Activated CD8-positive, alpha-beta T cell treated with anti-CD3 and anti-CD28 coated beads for 36 hours (primary cell): ENCODE results near the gene PTPN6. TPM values are rescaled to one million over a fixed set of nuclear protein-coding genes. Genes with fewer than 3 reads are reported as not detected.

Experiments used
- ATAC-seq: fragments of 200-7000 bp; cut with Tn5 transposase; one replicate; pipeline ENCODE4 v1.10.0; 2021; ENCODE audit warnings: mild to moderate bottlenecking, moderate library complexity
- CTCF ChIA-PET: fragments of 350-600 bp; sonication (Branson Sonifier 250); formaldehyde crosslinking; loops from one replicate; lab custom pipeline; 2021; ENCODE audit warnings: antibody characterized with exemption; lab: Charles Lee
- POLR2A ChIA-PET: fragments of 350-600 bp; sonication (Branson Sonifier 250); formaldehyde crosslinking; loops from one replicate; lab custom pipeline; 2021; ENCODE audit warnings: antibody characterized with exemption; lab: Charles Lee
- DNase-seq: peaks from one replicate; pipeline ENCODE4 v3.0.0-alpha.2; 2020
- H3K27ac Mint-ChIP-seq: one replicate; pipeline ENCODE4 v1.8.0; 2021; ENCODE audit warnings: mild to moderate bottlenecking, mixed read lengths
- H3K27me3 Mint-ChIP-seq: one replicate; pipeline ENCODE4 v1.8.0; 2021; ENCODE audit warnings: mixed read lengths
- H3K36me3 Mint-ChIP-seq: one replicate; pipeline ENCODE4 v1.8.0; 2021; ENCODE audit warnings: low read depth, mixed read lengths
- H3K4me1 Mint-ChIP-seq: one replicate; pipeline ENCODE4 v1.8.0; 2021; ENCODE audit warnings: low read depth, mixed read lengths
- H3K4me3 Mint-ChIP-seq: one replicate; pipeline ENCODE4 v1.8.0; 2021; ENCODE audit warnings: mild to moderate bottlenecking, moderate library complexity, mixed read lengths
- H3K9me3 Mint-ChIP-seq: one replicate; pipeline ENCODE4 v1.8.0; 2021; ENCODE audit warnings: mixed read lengths
- intact Hi-C: fragments of 100-400 bp; cut with micrococcal nuclease; formaldehyde crosslinking; loops from one replicate; pipeline ENCODE4 v1.10.0; 2022
- total RNA-seq, 2 experiments: library from RNA; stranded (reverse); gene quantifications; one replicate each; pipeline ENCODE4 v1.2.3, GENCODE V29; 2021
- TF ChIP-seq, protein P1 (sequence below): fragments of 200-600 bp; IDR thresholded peaks from one replicate; pipeline ENCODE4 v1.8.0; 2022; ENCODE audit warnings: antibody characterized with exemption, mild to moderate bottlenecking

PTPN6 gene
- total RNA-seq, 2 experiments from 2014 or later: 485 to 489 TPM

DNA sequence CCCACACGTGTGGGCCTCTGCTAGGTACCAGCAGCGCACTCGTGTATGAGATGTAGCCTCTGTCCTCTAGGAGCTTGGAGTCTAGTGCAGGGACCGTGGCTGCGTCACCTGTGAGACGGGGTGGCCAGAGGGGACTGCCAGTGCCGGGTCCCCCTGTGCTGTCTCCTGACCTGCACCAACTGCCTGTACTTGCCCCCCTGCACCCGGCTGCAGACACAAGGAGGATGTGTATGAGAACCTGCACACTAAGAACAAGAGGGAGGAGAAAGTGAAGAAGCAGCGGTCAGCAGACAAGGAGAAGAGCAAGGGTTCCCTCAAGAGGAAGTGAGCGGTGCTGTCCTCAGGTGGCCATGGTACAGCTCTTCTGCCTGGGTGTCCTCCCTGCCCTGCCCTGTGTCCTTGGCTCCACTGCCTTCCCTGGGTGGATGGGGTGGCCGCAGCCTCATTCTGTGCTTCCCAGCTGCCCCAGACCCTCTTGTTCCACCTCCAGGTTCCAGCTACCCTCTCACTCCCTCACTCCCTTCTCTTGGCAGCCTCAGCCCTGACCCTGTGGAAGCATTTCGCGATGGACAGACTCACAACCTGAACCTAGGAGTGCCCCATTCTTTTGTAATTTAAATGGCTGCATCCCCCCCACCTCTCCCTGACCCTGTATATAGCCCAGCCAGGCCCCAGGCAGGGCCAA, 9.6 kb downstream of the PTPN6 start:
- peaks cover 72% of the 10 kb centered on the region for H3K36me3 Mint-ChIP-seq
- H3K27me3 Mint-ChIP-seq: no peaks in the 10 kb centered on the region

DNA sequence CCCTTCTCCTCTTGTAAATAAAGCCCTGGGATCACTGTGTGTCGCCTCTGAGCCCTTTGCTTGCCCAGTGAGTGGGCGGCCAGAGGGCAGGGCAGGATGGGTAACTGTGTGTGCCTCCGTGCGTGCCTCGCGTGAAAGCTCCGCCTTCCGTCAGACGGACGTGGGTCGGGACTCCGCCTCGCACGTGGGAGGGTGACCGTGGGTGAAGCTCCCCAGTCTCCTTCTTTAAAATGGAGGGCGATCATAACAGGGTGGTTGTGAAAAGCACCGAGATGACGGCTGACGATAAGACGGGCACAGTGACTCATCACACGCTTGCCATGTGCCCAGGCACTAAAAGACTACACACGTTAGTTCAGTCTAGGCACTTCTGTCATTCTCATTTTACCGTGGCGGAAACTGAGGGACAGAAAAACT, 10.1 kb downstream of the PTPN6 start:
- CTCF ChIA-PET: interaction anchor here (0.8 to 13.5 kb wide), 8 partner anchors 19 to 92 kb away, joined by 3 to 460 read pairs (median 4); partner anchors contain the start of genes C12orf57, PTPN6, RNU7-1 and SPSB2
- Mint-ChIP-seq H3K27me3 (no peaks in the 10 kb centered on the region), H3K4me1 (peaks cover 87% of the 10 kb centered on the region), H3K4me3 (peak overlapping the region; percentile 95), H3K36me3 (peaks cover 69% of the 10 kb centered on the region), H3K27ac (peak overlapping the region; percentile 93), H3K9me3 (no peaks in the 10 kb centered on the region)
- intact Hi-C loops: loop anchor here (2.0 kb wide), 1 partner anchor 16 kb away; the partner anchor contains the start of gene C12orf57
- TF ChIP-seq, protein P1, sequence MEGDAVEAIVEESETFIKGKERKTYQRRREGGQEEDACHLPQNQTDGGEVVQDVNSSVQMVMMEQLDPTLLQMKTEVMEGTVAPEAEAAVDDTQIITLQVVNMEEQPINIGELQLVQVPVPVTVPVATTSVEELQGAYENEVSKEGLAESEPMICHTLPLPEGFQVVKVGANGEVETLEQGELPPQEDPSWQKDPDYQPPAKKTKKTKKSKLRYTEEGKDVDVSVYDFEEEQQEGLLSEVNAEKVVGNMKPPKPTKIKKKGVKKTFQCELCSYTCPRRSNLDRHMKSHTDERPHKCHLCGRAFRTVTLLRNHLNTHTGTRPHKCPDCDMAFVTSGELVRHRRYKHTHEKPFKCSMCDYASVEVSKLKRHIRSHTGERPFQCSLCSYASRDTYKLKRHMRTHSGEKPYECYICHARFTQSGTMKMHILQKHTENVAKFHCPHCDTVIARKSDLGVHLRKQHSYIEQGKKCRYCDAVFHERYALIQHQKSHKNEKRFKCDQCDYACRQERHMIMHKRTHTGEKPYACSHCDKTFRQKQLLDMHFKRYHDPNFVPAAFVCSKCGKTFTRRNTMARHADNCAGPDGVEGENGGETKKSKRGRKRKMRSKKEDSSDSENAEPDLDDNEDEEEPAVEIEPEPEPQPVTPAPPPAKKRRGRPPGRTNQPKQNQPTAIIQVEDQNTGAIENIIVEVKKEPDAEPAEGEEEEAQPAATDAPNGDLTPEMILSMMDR: no peak
- POLR2A ChIA-PET: interaction anchor here (1.0 to 25.2 kb wide), 7 partner anchors 12 to 159 kb away, joined by 3 to 1266 read pairs (median 3); partner anchors contain the start of genes ATN1, C12orf57, PTPN6 and RNU7-1
- DNase-seq (peak; percentile 97), ATAC-seq (peak; percentile 68)

More for the DNA sequence above, 9.6 kb downstream of the PTPN6 start:
- no peaks in the 10 kb centered on the region for H3K9me3 Mint-ChIP-seq
- intact Hi-C loops: loop anchor here (2.0 kb wide), 1 partner anchor 16 kb away; the partner anchor contains the start of gene C12orf57
- H3K4me3 Mint-ChIP-seq: peak overlapping the region; percentile 95
- peak; percentile 68 for DNase-seq
- H3K4me1 Mint-ChIP-seq: peaks cover 90% of the 10 kb centered on the region
- TF ChIP-seq, protein P1: peak; percentile 20
- POLR2A ChIA-PET: interaction anchor here (0.9 to 25.2 kb wide), 8 partner anchors 10 to 147 kb away, joined by 3 to 1266 read pairs (median 5); partner anchors contain the start of genes ATN1, C12orf57, EMG1 and PTPN6
- H3K27ac Mint-ChIP-seq: peak overlapping the region; percentile 93
- CTCF ChIA-PET: interaction anchor here (1.0 to 13.5 kb wide), 7 partner anchors 8 to 88 kb away, joined by 3 to 460 read pairs (median 4); partner anchors contain the start of genes C12orf57, PTPN6, RNU7-1 and SPSB2
- peak; percentile 16 for ATAC-seq

DNA sequence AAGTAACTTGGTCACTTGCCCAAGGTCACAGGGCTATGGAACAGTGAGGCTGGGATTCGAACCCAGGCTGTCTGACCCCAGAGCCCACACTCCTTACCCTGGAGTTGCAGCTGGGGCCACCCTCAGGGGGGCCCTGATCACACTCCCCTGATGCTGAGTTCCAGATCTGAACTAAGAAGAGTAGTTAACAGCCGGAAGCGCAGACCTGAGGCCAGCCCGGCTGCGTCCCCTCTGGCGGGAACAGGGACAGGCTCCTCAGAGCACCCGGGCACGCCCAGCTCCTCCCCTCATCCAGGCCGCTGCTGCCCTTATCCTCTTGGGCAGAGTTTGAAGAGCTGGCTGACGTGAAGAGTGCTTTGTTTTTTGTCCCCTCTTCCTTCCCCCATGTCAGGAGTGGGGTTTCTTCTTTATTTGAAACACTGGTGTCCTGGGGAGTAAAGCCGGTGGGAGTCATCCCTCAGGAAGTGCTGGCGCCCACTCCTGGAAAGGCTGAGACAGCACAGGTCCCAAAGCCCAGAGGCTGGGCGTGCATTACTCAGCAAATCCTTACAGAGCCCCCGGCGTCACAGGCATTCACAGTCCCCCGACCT, 10.6 kb downstream of the PTPN6 start:
- intact Hi-C loops: loop anchor here (2.0 kb wide), 1 partner anchor 17 kb away; the partner anchor contains the start of gene C12orf57
- POLR2A ChIA-PET: interaction anchor here (1.0 to 25.2 kb wide), 7 partner anchors 12 to 158 kb away, joined by 3 to 1266 read pairs (median 3); partner anchors contain the start of genes ATN1, C12orf57, PTPN6 and RNU7-1
- peak; percentile 78 for DNase-seq
- Mint-ChIP-seq H3K4me1 (peaks cover 84% of the 10 kb centered on the region), H3K4me3 (peak overlapping the region; percentile 95), H3K27ac (peak overlapping the region; percentile 93), H3K36me3 (peaks cover 67% of the 10 kb centered on the region), H3K27me3 (no peaks in the 10 kb centered on the region), H3K9me3 (no peaks in the 10 kb centered on the region)
- peak; percentile 43 for ATAC-seq
- TF ChIP-seq, protein P1: no peak
- CTCF ChIA-PET: interaction anchor here (0.8 to 13.5 kb wide), 7 partner anchors 20 to 92 kb away, joined by 3 to 460 read pairs (median 4); partner anchors contain the start of genes C12orf57, LPCAT3, PTPN6 and RNU7-1

DNA sequence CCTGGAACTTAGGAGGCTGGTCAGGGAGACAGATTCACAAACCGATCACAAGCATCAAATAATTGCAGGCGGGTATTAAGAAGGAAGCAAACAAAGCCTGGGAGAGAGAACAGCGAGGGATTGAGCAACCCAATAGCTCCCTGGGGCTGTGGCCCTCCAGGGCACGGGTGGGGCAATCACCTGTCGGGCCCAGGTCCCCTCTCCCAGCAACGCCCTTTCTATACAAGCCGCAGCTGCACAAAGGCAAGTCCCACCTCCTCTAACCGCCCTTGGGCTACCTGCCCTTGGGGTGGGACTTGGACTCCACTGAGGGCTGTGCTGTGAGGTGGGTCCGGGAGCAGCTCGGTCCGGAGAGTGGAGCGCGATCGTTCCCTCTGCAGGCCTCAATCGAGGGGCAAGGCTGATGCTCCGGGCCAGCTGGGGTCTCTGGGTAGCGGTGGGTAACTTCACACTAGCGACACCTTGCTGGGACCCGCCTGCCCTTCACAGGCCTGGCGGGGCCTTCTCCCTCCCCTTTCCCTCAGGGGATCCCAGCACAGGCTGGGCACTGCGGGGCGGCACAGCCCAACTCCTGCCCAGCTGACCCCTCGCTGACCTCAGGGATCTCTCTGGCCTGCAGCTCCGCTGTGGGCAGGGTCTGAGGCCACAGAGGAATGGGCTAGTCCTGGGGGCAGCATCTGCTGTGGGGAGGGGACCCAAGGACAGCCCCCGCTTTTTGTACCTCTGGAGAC, 11.3 kb downstream of the PTPN6 start:
- intact Hi-C loops: no loop called here
- CTCF ChIA-PET: interaction anchor here (0.8 to 13.5 kb wide), 5 partner anchors 20 to 90 kb away, joined by 3 to 460 read pairs (median 13); partner anchors contain the start of genes C12orf57, LPCAT3, PTPN6 and RNU7-1
- H3K9me3 Mint-ChIP-seq: no peaks in the 10 kb centered on the region
- TF ChIP-seq, protein P1: no peak
- no peak for ATAC-seq
- peaks cover 67% of the 10 kb centered on the region for H3K36me3 Mint-ChIP-seq
- peaks cover 82% of the 10 kb centered on the region for H3K4me1 Mint-ChIP-seq
- H3K4me3 Mint-ChIP-seq: peak overlapping the region; percentile 95
- H3K27me3 Mint-ChIP-seq: no peaks in the 10 kb centered on the region
- POLR2A ChIA-PET: interaction anchor here (1.0 to 25.2 kb wide), 5 partner anchors 11 to 158 kb away, joined by 3 to 1266 read pairs (median 8); partner anchors contain the start of genes ATN1, C12orf57, PTPN6 and RNU7-1
- no peak for DNase-seq
- H3K27ac Mint-ChIP-seq: peak overlapping the region; percentile 93
